K562 (cell line): ENCODE measurements around the gene SPIRE1. TPM values are rescaled to one million over a fixed set of nuclear protein-coding genes. Genes with fewer than 3 reads are reported as not detected.

Experiments
- ATAC-seq: fragments of 200-7000 bp; cut with Tn5 transposase; 3 replicates; pipeline ENCODE4 v1.9.1; 2020; ENCODE audit warnings: moderate library complexity
- BruUV-seq: library from RNA; stranded (reverse); fragments of 400-500 nt; replicated peaks from 2 replicates; lab custom pipeline; 2021; lab: Mats Ljungman, UMichigan
- CTCF ChIA-PET: fragments of 300-600 bp; formaldehyde crosslinking; extraction: SDS; loops from one replicate; lab custom pipeline; 2021; ENCODE audit warnings: low intra/inter-chr PET ratio; lab: Yijun Ruan, JAX
- POLR2A ChIA-PET: fragments of 300-600, 350-650 bp; sonication (Branson Sonifier 250); formaldehyde crosslinking; extraction: SDS; loops from one replicate; lab custom pipeline; 2021; ENCODE audit warnings: antibody characterized with exemption, inconsistent platforms; lab: Yijun Ruan, JAX
- DNase-seq, 4 experiments: peaks; one replicate each; pipeline versions ENCODE4 v3.0.0 to v3.0.0-alpha.2; 2011 to 2018; ENCODE audit warnings: low spot score in 3 of 4, mixed read lengths in 3 of 4; ENCODE audit errors: extremely low read depth in 1 of 4
- FAIRE-seq: peaks from 2 replicates; lab custom pipeline; 2011; peaks lifted over from hg19 to GRCh38; lab: Jason Lieb, UNC
- H2AFZ ChIP-seq: 2 replicates; pipeline ENCODE4 v1.6.0; 2011; ENCODE audit warnings: low read depth, low read length, control low read depth, inconsistent platforms
- H3K27ac ChIP-seq: fragments of 200-600 bp; 3 replicates; pipeline ENCODE4 v1.8.0; 2011; ENCODE audit warnings: low read depth, mild to moderate bottlenecking, control low read depth, inconsistent platforms, low read length, moderate library complexity, mixed read lengths; ENCODE audit errors: extremely low read depth
- H3K27me3 ChIP-seq, 2 experiments: fragments of 300-600 bp in 1 of 2; 2 replicates in 1 of 2; 3 replicates in 1 of 2; pipeline versions ENCODE4 v1.6.0 to v1.8.0; 2011; ENCODE audit warnings: inconsistent platforms in 2 of 2, low read length in 2 of 2, mild to moderate bottlenecking in 1 of 2, mixed read lengths in 1 of 2, moderate library complexity in 1 of 2; ENCODE audit not compliant: control insufficient read depth in 2 of 2, insufficient read depth in 2 of 2
- H3K36me3 ChIP-seq: fragments of 300-600 bp; 3 replicates; pipeline ENCODE4 v1.8.0; 2011; ENCODE audit warnings: mild to moderate bottlenecking, low read length, inconsistent platforms; ENCODE audit not compliant: control insufficient read depth, insufficient read depth
- H3K4me1 ChIP-seq, 2 experiments: fragments of 200-600 bp in 1 of 2; replicated peaks in 1 of 2; 2 replicates in 1 of 2; 3 replicates in 1 of 2; pipeline versions ENCODE4 v1.5.1 to v1.8.0; 2011; ENCODE audit warnings: inconsistent platforms in 2 of 2, low read length in 2 of 2, mild to moderate bottlenecking in 1 of 2, mixed read lengths in 1 of 2, moderate library complexity in 1 of 2; ENCODE audit not compliant: control insufficient read depth in 2 of 2, insufficient read depth in 2 of 2
- H3K4me2 ChIP-seq: 2 replicates; pipeline ENCODE4 v1.6.1; 2011; ENCODE audit warnings: low read length, control low read depth, inconsistent platforms, mixed read lengths; ENCODE audit not compliant: insufficient read depth
- H3K4me3 ChIP-seq: fragments of 200-600 bp; sonication (generic), shearing (Covaris generic); 2 replicates; pipeline ENCODE4 v1.5.1; 2016; ENCODE audit warnings: control low read depth, inconsistent platforms
- H3K79me2 ChIP-seq: fragments of 200-600 bp; 3 replicates; pipeline ENCODE4 v1.8.0; 2011; ENCODE audit warnings: low read length, inconsistent platforms; ENCODE audit not compliant: control insufficient read depth, insufficient read depth
- H3K9ac ChIP-seq, 2 experiments: 2 replicates each; pipeline versions ENCODE4 v1.6.0 to v1.6.1; 2011; ENCODE audit warnings: low read depth in 2 of 2, low read length in 2 of 2, control low read depth in 1 of 2, inconsistent platforms in 1 of 2, mild to moderate bottlenecking in 1 of 2, mixed read lengths in 1 of 2; ENCODE audit not compliant: insufficient read depth in 1 of 2
- H3K9me1 ChIP-seq: one replicate; pipeline ENCODE4 v1.6.0; 2011; ENCODE audit warnings: inconsistent platforms, mild to moderate bottlenecking, low read length, moderate library complexity; ENCODE audit not compliant: control insufficient read depth, insufficient read depth
- H3K9me3 ChIP-seq: replicated peaks from 2 replicates; pipeline ENCODE4 v1.5.1; 2011; ENCODE audit warnings: low read depth, low read length, inconsistent platforms; ENCODE audit not compliant: control insufficient read depth, insufficient read depth
- H4K20me1 ChIP-seq: replicated peaks from 2 replicates; pipeline ENCODE4 v1.6.1; 2011; ENCODE audit warnings: low read length, inconsistent platforms, mixed read lengths; ENCODE audit not compliant: control insufficient read depth, insufficient read depth
- CC2D1A ChIP-seq: fragments of 450-650 bp; IDR thresholded peaks from 2 replicates; pipeline ENCODE4 v1.6.1; 2017; ENCODE audit warnings: mild to moderate bottlenecking
- CHAMP1 ChIP-seq: fragments of 450-650 bp; IDR thresholded peaks from 2 replicates; pipeline ENCODE4 v1.6.1; 2016; ENCODE audit warnings: mild to moderate bottlenecking
- ID3 ChIP-seq, 2 experiments: fragments of 250-450 bp in 1 of 2; fragments of 450-650 bp in 1 of 2; sonication (Bioruptor Pico) in 1 of 2; IDR thresholded peaks; 2 replicates each; pipeline versions ENCODE4 v1.6.1 to v1.8.0; 2016 to 2021; ENCODE audit warnings: mild to moderate bottlenecking in 2 of 2, moderate library complexity in 2 of 2, missing compliant biosample characterization in 1 of 2, missing genetic modification characterization in 1 of 2
- KLF13 ChIP-seq: fragments of 450-650 bp; IDR thresholded peaks from 2 replicates; pipeline ENCODE4 v1.6.1; 2016; ENCODE audit warnings: missing genetic modification characterization, low read depth, mild to moderate bottlenecking, missing compliant biosample characterization, moderate library complexity, borderline replicate concordance
- RFX1 ChIP-seq: fragments of 450-650 bp; IDR thresholded peaks from 2 replicates; pipeline ENCODE4 v1.6.1; 2016; ENCODE audit warnings: mild to moderate bottlenecking, moderate library complexity
- SMARCC2 ChIP-seq: fragments of 450-650 bp; IDR thresholded peaks from 2 replicates; pipeline ENCODE4 v1.6.1; 2017; ENCODE audit warnings: antibody characterized with exemption, moderate library complexity, mild to moderate bottlenecking, low read depth
- ZBTB33 ChIP-seq: sonication (generic); formaldehyde crosslinking; IDR thresholded peaks from 2 replicates; pipeline ENCODE4 v1.8.1; 2023; ENCODE audit warnings: mild to moderate bottlenecking, missing genetic modification reagents
- ZEB2 ChIP-seq: fragments of 450-650 bp; IDR thresholded peaks from 2 replicates; pipeline ENCODE4 v1.6.1; 2016
- ZNF175 ChIP-seq: fragments of 200-800 bp; sonication (Bioruptor generic); IDR thresholded peaks from 2 replicates; pipeline ENCODE4 v1.6.1; 2016; ENCODE audit warnings: low read depth, mild to moderate bottlenecking, missing genetic modification characterization, missing compliant biosample characterization
- ZNF23 ChIP-seq: fragments of 250-450 bp; sonication (Bioruptor Pico); IDR thresholded peaks from 2 replicates; pipeline ENCODE4 v1.4.0; 2020; ENCODE audit warnings: mild to moderate bottlenecking
- ZNF639 ChIP-seq, 2 experiments: fragments of 200-800 bp in 1 of 2; sonication (Bioruptor generic) in 1 of 2; sonication (generic) in 1 of 2; formaldehyde crosslinking in 1 of 2; IDR thresholded peaks in 1 of 2; conservative IDR thresholded peaks in 1 of 2; 2 replicates each; pipeline versions ENCODE4 v1.5.0 to v1.6.1; 2016 to 2020; ENCODE audit warnings: missing compliant biosample characterization in 1 of 2, missing genetic modification characterization in 1 of 2, missing genetic modification reagents in 1 of 2
- WGBS: fragments of 100-300 bp; shearing (Covaris generic); methylation state at CpG from one replicate; pipeline ENCODE4 v1.1.6; 2016; ENCODE audit warnings: low coverage, mixed read lengths; ENCODE audit not compliant: insufficient coverage; ENCODE audit errors: missing lambda C conversion rate; 5-methylcytosine and 5-hydroxymethylcytosine counted together
- in situ Hi-C: fragments of 300-500 bp; cut with MboI; formaldehyde crosslinking; loops from 4 replicates; pipeline ENCODE4 v1.15.0; 2018; ENCODE audit warnings: inconsistent platforms, mixed read lengths
- intact Hi-C: fragments of 100-400 bp; cut with micrococcal nuclease; formaldehyde crosslinking; loops from 2 replicates; pipeline ENCODE4 v1.14.2; 2022
- polyA plus RNA-seq, 8 experiments: library from polyadenylated mRNA; depleted of rRNA in 4 of 8; stranded (reverse) in 5 of 8; unstranded in 3 of 8; fragments of >200 nt; fragmentation: Nextera tagmentation in 2 of 8; fragmentation: Illumina TruSeq in 1 of 8; extraction: Ambion mirVana in 2 of 8; extraction: Trizol in 1 of 8; gene quantifications; 2 replicates each; pipeline versions ENCODE4 v1.2.1 to v1.2.3, GENCODE V29; 2011 to 2014; ENCODE audit warnings: inconsistent platforms in 1 of 8, missing spikeins in 1 of 8
- total RNA-seq, 7 experiments: library from RNA; depleted of rRNA in 6 of 7; stranded (reverse); fragments of >200 nt in 6 of 7; fragmentation: Illumina TruSeq in 2 of 7; extraction: Trizol in 2 of 7; gene quantifications; 2 replicates each; pipeline versions ENCODE4 v1.2.1 to v1.2.3, GENCODE V29; 2011 to 2021; ENCODE audit warnings: low replicate concordance in 1 of 7

SPIRE1 gene
- total and polyA plus RNA-seq, 9 of the 15 experiments (the other 6 are each of a cell fraction or from before 2014, with no cell fraction given), result 2.9 to 14.0 (median 10.2) TPM

- intact Hi-C loops, result loop anchor here (5.0 to 10.0 kb wide), 2 partner anchors 116 to 184 kb away; no protein-coding TSS in a partner anchor
- Histone ChIP-seq H3K9ac (no peak overlapping the region), H3K4me3 (no peak overlapping the region), H3K9me1 (no peaks in the 10 kb centered on the region), H2AFZ (no peak overlapping the region), H3K27me3 (no peaks in the 10 kb centered on the region), H3K36me3 (no peaks in the 10 kb centered on the region), H3K4me1 (peaks cover 4 to 16% of the 10 kb centered on the region in 2 experiments; a peak in 4 of 5 replicates), H3K27ac (no peak overlapping the region), H4K20me1 (no peaks in the 10 kb centered on the region), H3K79me2 (peaks cover 30% of the 10 kb centered on the region), H3K9me3 (no peaks in the 10 kb centered on the region), H3K4me2 (no peak overlapping the region)
- no peak for ATAC-seq
- 88% methylated on average over 30 of the region's 42 CpGs for WGBS
- no peak for DNase-seq
- BruUV-seq, result no TSS peak
- ChIA-PET CTCF (no interaction called here), POLR2A (interaction anchor here (0.6 kb wide), 1 partner anchor 11 kb away, joined by 3 read pairs; no protein-coding TSS in a partner anchor)
- no peak for FAIRE-seq
- in situ Hi-C loops, result no loop called here
- TF ChIP-seq ZNF23 (no peak), ZNF639 (CRISPR knock-in tag; conservative IDR thresholded peaks at IDR 0.05 in 1 of 2, IDR thresholded peaks at IDR 0.05 in 1 of 2) (0 out of 4 replicates have a peak, but pooled peaks of 1 of the 2 experiments have one; percentile 1), ID3 (CRISPR knock-in tag; IDR thresholded peaks at IDR 0.05) (no peak), ID3 (tag; IDR thresholded peaks at IDR 0.05) (no peak), CHAMP1 (peak; percentile 22; the same call in 1 of the 2 replicates), ZBTB33 (CRISPR knock-in tag) (peak; percentile 85), CC2D1A (no peak), KLF13 (tag) (no peak), ZEB2 (no peak), RFX1 (no peak), ZNF175 (CRISPR knock-in tag) (no peak), SMARCC2 (no peak)
These were observed 675 bp upstream of the SPIRE1 start for GRCh38 chr18:12658426-12659138.
